T-cell (primary cell): ENCODE measurements around the gene FCGR3A. TPM values are rescaled to one million over a fixed set of nuclear protein-coding genes. Genes with fewer than 3 reads are reported as not detected.

Source experiments
- ATAC-seq, 4 experiments: fragments of 200-7000 bp in 3 of 4; fragments of 150-1000 bp in 1 of 4; cut with Tn5 transposase; replicated peaks in 1 of 4; 1 replicate in 3 of 4; 2 replicates in 1 of 4; pipeline ENCODE4 v1.10.0; 2021; ENCODE audit warnings: moderate library complexity in 3 of 4, mild to moderate bottlenecking in 2 of 4, moderate number of reproducible peaks in 1 of 4
- CTCF ChIA-PET, 2 donors: fragments of 300-600 bp; sonication (Branson Sonifier 250); formaldehyde crosslinking; loops; one replicate each; lab custom pipeline; 2022; ENCODE audit warnings: antibody characterized with exemption in 2 of 2; lab: Charles Lee
- POLR2A ChIA-PET, 2 donors: fragments of 300-600 bp; sonication (Branson Sonifier 250); formaldehyde crosslinking; loops; one replicate each; lab custom pipeline; 2022; ENCODE audit warnings: antibody characterized with exemption in 2 of 2; lab: Charles Lee
- DNase-seq, 35 experiments: peaks; one replicate each; pipeline versions ENCODE4 v3.0.0 to v3.0.0-alpha.2; 2013 to 2023
- H3K27ac ChIP-seq: one replicate; pipeline ENCODE4 v1.5.1; 2013; ENCODE audit warnings: low read length
- H3K27me3 ChIP-seq, 2 experiments: replicated peaks in 1 of 2; 1 replicate in 1 of 2; 2 replicates in 1 of 2; pipeline versions ENCODE4 v1.6.1 to v1.7.0; 2013; ENCODE audit warnings: low read length in 1 of 2, mixed read lengths in 1 of 2; ENCODE audit not compliant: control insufficient read depth in 2 of 2, insufficient read depth in 2 of 2; ENCODE audit errors: extremely low read depth in 1 of 2
- H3K36me3 ChIP-seq, 2 donors: 1 replicate in 1 of 2; 2 replicates in 1 of 2; pipeline versions ENCODE4 v1.6.1 to v1.7.0; 2013; ENCODE audit warnings: low read length in 1 of 2; ENCODE audit not compliant: control insufficient read depth in 2 of 2, insufficient read depth in 1 of 2; ENCODE audit errors: extremely low read depth in 1 of 2
- H3K4me1 ChIP-seq, 2 experiments: 1 replicate in 1 of 2; 2 replicates in 1 of 2; pipeline versions ENCODE4 v1.6.1 to v1.7.0; 2013; ENCODE audit warnings: low read length in 2 of 2, mixed read lengths in 1 of 2; ENCODE audit not compliant: insufficient read depth in 2 of 2, control insufficient read depth in 1 of 2; ENCODE audit errors: extremely low read depth in 1 of 2
- H3K4me3 ChIP-seq, 2 donors: 1 replicate in 1 of 2; 2 replicates in 1 of 2; pipeline versions ENCODE4 v1.5.1 to v1.7.0; 2013; ENCODE audit warnings: mild to moderate bottlenecking in 2 of 2, low read length in 1 of 2, moderate library complexity in 1 of 2; ENCODE audit not compliant: control insufficient read depth in 1 of 2; ENCODE audit errors: extremely low read depth in 1 of 2
- H3K9me3 ChIP-seq: 2 replicates; pipeline ENCODE4 v1.7.0; 2013
- H3K27ac Mint-ChIP-seq, 2 donors: one replicate each; pipeline ENCODE4 v1.8.0; 2020 to 2021; ENCODE audit warnings: mild to moderate bottlenecking in 2 of 2, mixed read lengths in 2 of 2
- H3K27me3 Mint-ChIP-seq, 2 donors: one replicate each; pipeline ENCODE4 v1.8.0; 2021 to 2022; ENCODE audit warnings: mixed read lengths in 2 of 2
- H3K36me3 Mint-ChIP-seq: one replicate; pipeline ENCODE4 v1.8.0; 2021; ENCODE audit warnings: mixed read lengths
- H3K4me1 Mint-ChIP-seq, 3 donors: one replicate each; pipeline ENCODE4 v1.8.0; 2020 to 2022; ENCODE audit warnings: mixed read lengths in 3 of 3, mild to moderate bottlenecking in 1 of 3
- H3K4me3 Mint-ChIP-seq, 3 donors: one replicate each; pipeline ENCODE4 v1.8.0; 2020 to 2022; ENCODE audit warnings: mild to moderate bottlenecking in 3 of 3, mixed read lengths in 3 of 3, moderate library complexity in 3 of 3
- H3K9me3 Mint-ChIP-seq, 3 donors: one replicate each; pipeline ENCODE4 v1.8.0; 2020 to 2022; ENCODE audit warnings: mixed read lengths in 3 of 3
- WGBS: methylation state at CpG from one replicate; pipeline ENCODE4 v1.1.5; 2013; ENCODE audit warnings: missing lambda C conversion rate; ENCODE audit not compliant: insufficient coverage; 5-methylcytosine and 5-hydroxymethylcytosine counted together
- total RNA-seq, 35 experiments: library from RNA in 6 of 35; stranded (reverse) in 6 of 35; fragments of 120-200 nt in 1 of 35; gene quantifications; one replicate each; pipeline versions ENCODE4 v1.2.1 to v1.2.4 and lab custom pipeline; 2013 to 2026

Gene FCGR3A
- total RNA-seq, 5 donors from 2014 or later (not counting 1 experiment from before 2014, with no cell fraction given) = 3.8 to 43.9 (median 4.9) TPM

GRCh38 chr1:161510477-161510876 lies 39.1 kb downstream of the FCGR3A start:
- Histone ChIP-seq H3K9me3 (no peaks in the 10 kb centered on the region), H3K27ac (no peak overlapping the region), H3K27me3 (peaks cover 0 to 8% of the 10 kb centered on the region in 2 experiments), H3K4me1 (peaks cover 0 to 2% of the 10 kb centered on the region in 2 experiments), H3K4me3 (no peak overlapping the region), H3K36me3 (no peaks in the 10 kb centered on the region)
- 94% methylated on average over 2 of the region's 3 CpGs for WGBS
- DNase-seq (no peak), ATAC-seq (no peak)
- Mint-ChIP-seq H3K27me3 (peaks cover 16 to 20% of the 10 kb centered on the region in 2 donors), H3K36me3 (no peaks in the 10 kb centered on the region), H3K4me1 (peaks cover 0 to 8% (median 2%) of the 10 kb centered on the region in 3 donors), H3K27ac (no peak overlapping the region), H3K9me3 (no peaks in the 10 kb centered on the region), H3K4me3 (no peak overlapping the region)
- CTCF ChIA-PET = no interaction called here
- POLR2A ChIA-PET = no interaction called here

GRCh38 chr1:161506336-161507223 lies 43.0 kb downstream of the FCGR3A start:
- H3K9me3 ChIP-seq = no peaks in the 10 kb centered on the region
- no peak overlapping the region for H3K27ac Mint-ChIP-seq
- H3K4me1 Mint-ChIP-seq = peaks cover 0 to 8% (median 0%) of the 10 kb centered on the region in 3 donors
- ChIA-PET POLR2A (no interaction called here), CTCF (interaction anchor here in 1 of 2 donors (0.8 kb wide), 1 partner anchor 18 kb away, joined by 3 read pairs; no protein-coding TSS in a partner anchor)
- DNase-seq (no peak), ATAC-seq (no peak)
- 40% methylated on average over 1 of the region's 15 CpGs for WGBS
- H3K36me3 Mint-ChIP-seq = no peaks in the 10 kb centered on the region
- H3K27ac ChIP-seq = no peak overlapping the region
- H3K36me3 ChIP-seq = no peaks in the 10 kb centered on the region
- H3K4me3 ChIP-seq = no peak overlapping the region
- peaks cover 0 to 2% of the 10 kb centered on the region in 2 experiments for H3K4me1 ChIP-seq
- no peak overlapping the region for H3K4me3 Mint-ChIP-seq
- no peaks in the 10 kb centered on the region for H3K9me3 Mint-ChIP-seq
- H3K27me3 Mint-ChIP-seq = peaks cover 27 to 32% of the 10 kb centered on the region in 2 donors
- peaks cover 2 to 8% of the 10 kb centered on the region in 2 experiments for H3K27me3 ChIP-seq

DNA sequence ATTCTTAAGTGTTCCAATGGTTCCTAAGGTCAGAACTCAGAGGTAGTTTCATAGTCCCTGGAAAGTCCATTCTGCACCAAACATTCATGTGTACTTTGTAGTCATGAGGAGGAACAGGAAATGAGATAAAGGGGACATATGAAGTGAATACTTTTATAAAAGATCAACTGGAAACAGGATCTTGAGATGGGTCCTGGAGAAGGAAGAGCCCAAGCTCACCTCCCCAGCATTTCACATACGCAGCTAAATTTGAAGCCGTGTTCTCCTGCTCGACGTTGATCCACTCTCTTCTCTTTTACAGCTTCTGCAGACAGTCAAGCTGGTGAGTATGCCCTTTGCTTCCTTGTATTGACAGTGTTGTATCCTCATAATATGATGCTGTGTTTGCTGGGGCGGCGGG lies 43.9 kb downstream of the FCGR3A start:
- H3K4me1 Mint-ChIP-seq = peaks cover 0 to 8% (median 0%) of the 10 kb centered on the region in 3 donors
- no peak for ATAC-seq
- ChIA-PET CTCF (no interaction called here), POLR2A (no interaction called here)
- H3K9me3 ChIP-seq = no peaks in the 10 kb centered on the region
- H3K27me3 Mint-ChIP-seq = peaks cover 27 to 35% of the 10 kb centered on the region in 2 donors
- WGBS = no CpG with 5 or more reads among the region's 6 CpGs
- H3K36me3 ChIP-seq = no peaks in the 10 kb centered on the region
- DNase-seq = no peak
- H3K27ac Mint-ChIP-seq = no peak overlapping the region
- H3K27ac ChIP-seq = no peak overlapping the region
- H3K9me3 Mint-ChIP-seq = no peaks in the 10 kb centered on the region
- H3K4me3 Mint-ChIP-seq = no peak overlapping the region
- H3K4me3 ChIP-seq = no peak overlapping the region
- H3K36me3 Mint-ChIP-seq = no peaks in the 10 kb centered on the region
- H3K4me1 ChIP-seq = peaks cover 0 to 2% of the 10 kb centered on the region in 2 experiments
- peaks cover 2 to 8% of the 10 kb centered on the region in 2 experiments for H3K27me3 ChIP-seq

GRCh38 chr1:161503394-161503748 lies 46.2 kb downstream of the FCGR3A start:
- ChIA-PET POLR2A (no interaction called here), CTCF (no interaction called here)
- ATAC-seq (no peak), DNase-seq (no peak)
- Histone ChIP-seq H3K4me1 (peaks cover 0 to 2% of the 10 kb centered on the region in 2 experiments), H3K27ac (no peak overlapping the region), H3K36me3 (no peaks in the 10 kb centered on the region), H3K9me3 (no peaks in the 10 kb centered on the region), H3K27me3 (peaks cover 2 to 8% of the 10 kb centered on the region in 2 experiments), H3K4me3 (no peak overlapping the region)
- peaks cover 4 to 19% (median 5%) of the 10 kb centered on the region in 3 donors for H3K4me1 Mint-ChIP-seq
- H3K9me3 Mint-ChIP-seq = no peaks in the 10 kb centered on the region
- H3K36me3 Mint-ChIP-seq = no peaks in the 10 kb centered on the region
- H3K27ac Mint-ChIP-seq = no peak overlapping the region
- peaks cover 35 to 45% of the 10 kb centered on the region in 2 donors for H3K27me3 Mint-ChIP-seq
- H3K4me3 Mint-ChIP-seq = no peak overlapping the region

DNA sequence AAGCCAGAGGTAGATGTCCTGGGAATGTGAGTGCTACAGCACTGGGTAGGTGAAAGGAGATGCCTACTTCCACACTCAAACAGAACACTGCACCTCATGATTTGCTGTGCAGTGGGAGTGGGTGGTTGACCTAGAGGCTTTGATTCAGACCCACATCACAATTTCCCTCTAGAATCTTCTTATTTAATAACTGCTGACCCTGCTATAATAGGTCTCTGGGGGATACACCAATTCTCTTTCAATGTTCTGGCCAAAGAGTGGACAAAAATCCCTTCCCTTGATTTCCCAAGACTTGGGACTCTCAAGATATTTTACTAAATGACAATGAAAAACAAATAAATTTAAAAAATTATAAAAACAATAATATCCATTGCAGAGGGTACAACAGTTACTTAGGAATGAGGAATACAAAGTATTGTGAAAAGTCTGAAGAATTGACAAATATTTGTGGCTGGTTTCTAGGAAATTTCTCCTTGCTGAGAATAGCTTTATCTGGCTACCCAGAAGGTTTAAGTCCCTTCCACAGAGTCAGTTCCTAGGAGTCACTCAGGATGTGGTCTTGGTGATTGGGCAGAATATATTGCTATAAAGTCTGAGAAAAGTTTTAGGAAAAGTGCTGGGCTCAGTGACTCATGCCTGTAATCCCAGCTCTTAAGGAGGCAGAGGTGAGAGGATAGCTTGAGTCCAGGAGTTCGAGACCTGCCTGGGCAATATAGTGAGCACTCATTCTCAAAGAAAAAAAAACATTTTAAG lies 46.8 kb downstream of the FCGR3A start:
- WGBS = no CpG with 5 or more reads among the region's 1 CpG
- Mint-ChIP-seq H3K4me1 (peaks cover 4 to 19% (median 5%) of the 10 kb centered on the region in 3 donors), H3K27ac (no peak overlapping the region), H3K4me3 (no peak overlapping the region), H3K36me3 (no peaks in the 10 kb centered on the region), H3K9me3 (no peaks in the 10 kb centered on the region), H3K27me3 (peaks cover 36 to 46% of the 10 kb centered on the region in 2 donors)
- DNase-seq (no peak), ATAC-seq (no peak)
- Histone ChIP-seq H3K4me1 (peaks cover 0 to 2% of the 10 kb centered on the region in 2 experiments), H3K27me3 (peaks cover 2 to 8% of the 10 kb centered on the region in 2 experiments), H3K27ac (no peak overlapping the region), H3K9me3 (no peaks in the 10 kb centered on the region), H3K36me3 (no peaks in the 10 kb centered on the region), H3K4me3 (no peak overlapping the region)
- CTCF ChIA-PET = no interaction called here
- POLR2A ChIA-PET = no interaction called here

DNA sequence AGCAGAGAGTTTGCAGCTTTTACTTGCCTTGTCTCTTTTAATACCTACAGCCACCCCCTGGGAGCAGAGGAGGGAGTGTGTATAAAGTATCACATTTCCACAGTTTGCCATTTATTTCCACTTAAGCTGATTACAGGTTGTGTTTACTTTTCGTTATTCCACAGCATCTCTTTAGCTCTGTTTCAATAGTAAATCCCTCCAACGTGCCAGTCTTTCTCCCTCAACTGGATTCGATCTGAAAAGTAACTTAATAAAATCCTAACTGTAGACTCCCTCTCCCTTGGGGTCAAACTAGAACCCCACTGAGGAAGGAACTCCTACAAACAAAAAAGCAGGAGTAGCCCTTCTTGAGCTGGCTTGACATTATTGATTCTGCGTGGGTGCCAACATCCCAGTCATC lies 47.4 kb downstream of the FCGR3A start:
- H3K9me3 Mint-ChIP-seq = no peaks in the 10 kb centered on the region
- H3K9me3 ChIP-seq = no peaks in the 10 kb centered on the region
- ATAC-seq (no peak), DNase-seq (no peak)
- H3K36me3 ChIP-seq = no peaks in the 10 kb centered on the region
- H3K4me1 ChIP-seq = peaks cover 0 to 2% of the 10 kb centered on the region in 2 experiments
- H3K4me1 Mint-ChIP-seq = peaks cover 4 to 19% (median 5%) of the 10 kb centered on the region in 3 donors
- ChIA-PET POLR2A (no interaction called here), CTCF (no interaction called here)
- H3K27ac Mint-ChIP-seq = no peak overlapping the region
- no peak overlapping the region for H3K4me3 ChIP-seq
- no peak overlapping the region for H3K4me3 Mint-ChIP-seq
- no peaks in the 10 kb centered on the region for H3K36me3 Mint-ChIP-seq
- H3K27ac ChIP-seq = no peak overlapping the region
- peaks cover 2 to 8% of the 10 kb centered on the region in 2 experiments for H3K27me3 ChIP-seq
- 93% methylated on average over 3 of the region's 4 CpGs for WGBS
- peaks cover 35 to 48% of the 10 kb centered on the region in 2 donors for H3K27me3 Mint-ChIP-seq
